COLO829 (cell line): ENCODE results near the gene PDE4DIP.
"Not testable (repeated sequence)": the region's sequence is repeated elsewhere in the genome, so short reads cannot be mapped to it uniquely, and the experiment has no call there.

Experiments used
- DNase-seq: peaks from one replicate; pipeline ENCODE4 v3.0.0; 2012; ENCODE audit warnings: low spot score

PDE4DIP gene

GRCh38 chr1:148844220-148844619, at the start of gene PDE4DIP:
Gene PDE4DIP (plus strand): TSS chr1:148844428. CDS start chr1:148844775, 347 bp downstream.
- DNase-seq = not testable (repeated sequence)

GRCh38 chr1:148808268-148808928, 35.8 kb upstream of the PDE4DIP start:
- not testable (repeated sequence) for DNase-seq

- not testable (repeated sequence) for DNase-seq
These were observed 35.3 kb upstream of the PDE4DIP start for GRCh38 chr1:148808929-148809283.

- not testable (repeated sequence) for DNase-seq
These were observed 22.0 kb upstream of the PDE4DIP start for GRCh38 chr1:148822180-148822579.

GRCh38 chr1:148823822-148824221, 20.4 kb upstream of the PDE4DIP start:
- DNase-seq = not testable (repeated sequence)

DNA sequence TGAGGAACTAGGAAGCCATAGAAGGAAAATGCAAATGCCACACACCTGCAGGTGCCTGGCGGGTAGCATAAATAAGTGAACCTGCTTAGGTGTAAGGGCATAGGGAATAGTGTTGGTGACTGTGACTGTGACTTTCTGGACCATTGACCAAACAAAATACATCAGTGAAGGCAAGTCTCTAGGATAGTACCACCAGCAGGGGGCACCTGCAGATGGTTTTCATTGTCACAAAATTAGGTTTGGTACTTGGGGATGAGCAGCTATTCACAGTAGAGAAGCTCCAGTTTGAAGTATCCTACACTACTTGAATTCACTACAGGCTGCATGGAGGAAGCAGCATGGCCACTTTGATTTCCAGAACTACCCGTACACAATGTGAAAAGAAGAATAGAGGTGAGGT, 19.2 kb upstream of the PDE4DIP start:
- not testable (repeated sequence) for DNase-seq

DNA sequence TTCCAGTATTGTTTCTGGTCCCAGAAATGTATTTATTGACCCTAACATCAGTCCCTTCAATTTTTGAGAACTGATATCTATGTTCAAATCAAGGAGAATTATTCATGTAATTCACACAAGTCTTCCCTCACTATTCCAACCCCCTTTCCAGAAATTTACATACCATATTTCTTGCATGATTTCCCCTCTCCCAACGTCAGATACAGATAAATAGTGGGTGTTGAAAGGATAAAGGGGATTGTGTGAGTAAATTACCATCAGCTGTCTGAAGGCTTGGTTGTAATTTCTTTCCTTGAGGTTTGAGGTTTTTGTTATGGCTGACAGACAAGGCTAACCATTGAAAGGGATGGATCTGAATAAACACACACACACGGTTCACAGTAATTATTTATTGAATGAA, 15.7 kb upstream of the PDE4DIP start:
- not testable (repeated sequence) for DNase-seq

- DNase-seq = not testable (repeated sequence)
These were observed 15.3 kb upstream of the PDE4DIP start for GRCh38 chr1:148828962-148829361.

DNA sequence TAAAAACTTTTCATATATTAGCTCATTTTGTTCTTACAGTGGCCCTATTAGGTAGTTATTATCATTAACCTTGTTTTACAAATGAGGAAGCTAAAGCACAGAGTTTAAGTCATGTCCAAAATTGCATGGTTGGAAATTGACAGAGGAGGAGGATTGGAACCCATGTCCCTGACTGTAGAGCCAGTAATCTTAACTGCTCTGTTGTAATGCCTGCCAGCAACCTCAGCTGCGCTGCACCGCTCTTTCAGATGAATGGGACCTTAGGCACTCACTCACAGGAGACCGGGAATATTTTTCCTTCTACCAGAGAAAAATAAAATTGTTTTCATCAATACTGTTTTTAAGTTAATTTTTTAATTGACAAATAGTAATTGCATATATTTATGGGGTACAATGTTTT, 14.9 kb upstream of the PDE4DIP start:
- DNase-seq = not testable (repeated sequence)

GRCh38 chr1:148841262-148841661, 3.0 kb upstream of the PDE4DIP start:
- not testable (repeated sequence) for DNase-seq

DNA sequence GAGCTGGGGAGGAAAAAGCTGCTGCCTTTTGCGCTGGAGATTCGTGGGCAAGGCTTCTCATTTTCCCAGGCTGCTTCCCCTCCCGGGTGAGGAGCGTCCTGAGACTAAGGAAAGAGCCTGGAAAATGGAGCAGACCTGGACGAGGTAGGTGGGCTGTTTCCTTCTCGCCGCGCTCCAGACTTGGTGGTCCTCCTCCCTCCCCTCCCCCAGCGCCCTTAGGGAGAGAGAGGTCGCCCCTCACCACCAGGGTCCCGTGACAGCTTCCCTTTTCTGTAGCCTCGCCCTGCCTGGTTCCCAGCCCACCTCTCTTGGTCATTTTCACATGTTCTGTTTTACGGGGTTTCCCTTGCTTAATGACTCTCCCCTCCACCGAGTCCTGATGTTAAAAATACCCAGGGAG, 423 bp downstream of the PDE4DIP start:
- not testable (repeated sequence) for DNase-seq

DNA sequence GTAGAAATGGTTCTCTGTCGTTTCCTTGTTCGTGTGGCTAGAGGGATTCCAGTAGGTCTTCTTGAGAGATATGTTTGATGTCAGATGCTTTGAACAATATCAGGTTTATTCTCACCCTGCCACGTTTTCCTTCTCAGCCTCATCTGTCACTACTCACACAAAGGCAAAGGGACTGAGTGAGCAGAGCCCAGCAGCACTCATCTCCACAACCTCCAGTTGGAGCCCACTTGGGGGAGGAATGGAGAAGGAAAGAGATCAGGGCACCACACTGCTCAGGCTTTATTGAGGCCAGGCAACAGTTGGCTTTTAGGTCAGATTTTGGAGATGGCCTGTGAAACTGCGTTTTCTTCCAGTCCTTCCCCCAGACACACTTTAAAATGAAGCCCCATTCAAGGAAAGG, 840 bp downstream of the PDE4DIP start:
- DNase-seq = not testable (repeated sequence)

DNA sequence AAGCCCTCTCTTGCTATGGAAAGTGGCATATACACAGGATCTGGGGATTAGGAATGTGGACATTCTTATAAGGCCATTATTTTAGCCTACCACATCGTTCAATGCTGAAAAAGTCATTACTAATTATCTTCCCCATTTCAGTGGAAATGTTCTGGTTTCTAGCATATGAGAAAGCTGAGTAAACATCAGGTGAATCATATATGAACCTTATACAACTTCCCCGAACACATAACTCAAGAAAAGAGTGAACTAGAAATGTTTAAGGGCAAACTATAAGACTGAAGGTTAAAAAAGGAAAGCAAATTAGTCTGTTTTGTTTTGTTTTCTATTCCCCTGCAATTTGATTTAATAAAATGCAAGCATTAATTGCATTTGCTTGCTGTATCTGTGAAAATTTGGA, 6.1 kb downstream of the PDE4DIP start:
- not testable (repeated sequence) for DNase-seq

- not testable (repeated sequence) for DNase-seq
These were observed 6.6 kb downstream of the PDE4DIP start for GRCh38 chr1:148850840-148851239.

- not testable (repeated sequence) for DNase-seq
These were observed 7.5 kb downstream of the PDE4DIP start for GRCh38 chr1:148851684-148852083.

GRCh38 chr1:148853363-148853762, 9.1 kb downstream of the PDE4DIP start:
- not testable (repeated sequence) for DNase-seq

- DNase-seq = not testable (repeated sequence)
These were observed 9.8 kb downstream of the PDE4DIP start for GRCh38 chr1:148854063-148854462.

DNA sequence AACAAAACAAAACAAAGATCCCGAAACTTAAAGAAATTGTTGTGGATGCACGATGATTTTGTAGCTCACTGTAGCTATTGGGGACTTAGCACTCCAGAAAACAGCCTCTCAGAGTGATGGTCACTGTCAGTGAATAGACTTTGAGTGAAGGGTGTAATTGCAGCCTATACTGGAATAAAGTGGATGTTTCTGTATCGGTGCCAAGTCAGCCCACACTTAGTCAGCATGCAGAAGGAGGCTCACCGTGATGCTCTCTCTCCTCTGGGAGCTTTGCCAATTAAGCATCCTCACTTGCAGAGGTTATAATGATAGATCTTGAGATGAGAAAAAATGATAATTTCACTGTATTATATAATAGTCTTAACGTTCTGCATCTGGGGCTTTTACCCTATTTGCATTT, 11.1 kb downstream of the PDE4DIP start:
- DNase-seq = not testable (repeated sequence)

DNA sequence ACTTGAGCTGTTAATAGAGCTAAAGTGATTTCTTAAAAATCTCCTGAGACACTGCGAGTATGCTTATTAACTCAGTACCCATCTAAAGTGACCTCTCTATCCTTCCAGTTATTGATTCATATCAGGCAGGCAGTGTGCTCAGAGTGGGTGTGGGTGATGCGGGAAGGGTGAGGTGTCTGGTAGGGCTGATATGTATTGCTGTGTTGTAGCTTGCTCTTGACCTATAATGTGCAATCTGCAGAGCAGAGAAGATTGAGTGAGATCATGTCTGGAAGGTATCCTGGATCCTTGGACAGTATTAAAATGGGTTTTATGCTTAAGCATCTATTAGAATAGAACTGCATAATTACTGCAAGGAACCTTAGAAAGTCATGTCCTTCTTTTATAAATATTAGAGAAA, 15.8 kb downstream of the PDE4DIP start:
- not testable (repeated sequence) for DNase-seq

DNA sequence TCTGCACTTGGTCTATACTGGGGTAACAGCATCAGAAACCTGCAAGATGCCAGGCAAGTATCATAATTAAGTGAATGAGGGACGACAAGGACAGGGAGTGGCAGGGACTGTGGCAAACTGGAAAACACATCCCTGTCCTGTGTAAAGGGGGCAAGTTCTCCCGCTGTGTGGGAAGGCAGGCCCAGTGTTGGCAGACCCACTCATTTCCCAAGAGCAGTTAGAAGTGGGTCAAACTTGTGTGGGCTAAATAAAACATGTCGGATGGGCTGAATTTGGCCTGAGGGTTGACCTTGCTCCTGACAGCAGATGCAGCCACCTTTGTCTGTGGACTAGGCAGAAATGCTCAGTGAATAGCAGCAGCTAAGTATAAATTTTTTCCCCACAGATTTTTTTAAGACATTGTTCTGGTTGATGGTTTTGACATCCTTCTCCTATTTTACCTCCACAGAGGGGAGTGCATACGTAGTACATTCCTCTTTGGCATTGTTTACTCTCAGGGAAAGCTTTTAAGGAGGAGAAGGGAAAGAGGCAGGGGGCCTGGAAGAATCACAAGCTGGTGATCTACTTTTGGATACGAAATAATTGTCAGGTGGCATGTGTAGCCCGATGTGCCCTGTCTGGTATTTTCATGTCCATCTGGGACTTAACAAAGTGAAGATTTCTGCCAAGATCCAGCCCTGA, 16.5 kb downstream of the PDE4DIP start:
- not testable (repeated sequence) for DNase-seq

GRCh38 chr1:148862590-148862989, 18.4 kb downstream of the PDE4DIP start:
- DNase-seq = not testable (repeated sequence)

- DNase-seq = not testable (repeated sequence)
These were observed 24.9 kb downstream of the PDE4DIP start for GRCh38 chr1:148868924-148869633.

- not testable (repeated sequence) for DNase-seq
These were observed 25.4 kb downstream of the PDE4DIP start for GRCh38 chr1:148869634-148869961.
